SK-N-SH (cell line): ENCODE measurements around the gene NPM1. TPM values are rescaled to one million over a fixed set of nuclear protein-coding genes. Genes with fewer than 3 reads are reported as not detected.

Source experiments
- CTCF ChIA-PET: fragments of 300-600, 350-600 bp; formaldehyde crosslinking; extraction: SDS; loops from one replicate; lab custom pipeline; 2021; lab: Yijun Ruan, JAX
- POLR2A ChIA-PET: fragments of 350-600 bp; sonication (Branson Sonifier 250); formaldehyde crosslinking; extraction: SDS; loops from one replicate; lab custom pipeline; 2020; ENCODE audit warnings: antibody characterized with exemption, inconsistent platforms; lab: Yijun Ruan, JAX
- DNase-seq: peaks from one replicate; pipeline ENCODE4 v3.0.0; 2012
- H2AFZ ChIP-seq: fragments of 200-600 bp; sonication (generic); 2 replicates; pipeline ENCODE4 v1.8.1; 2016; ENCODE audit warnings: antibody characterized with exemption, mild to moderate bottlenecking, low read depth
- H3F3A ChIP-seq: fragments of 200-600 bp; sonication (generic); replicated peaks from 2 replicates; pipeline ENCODE3; 2016; ENCODE audit warnings: antibody characterized with exemption, mild to moderate bottlenecking; ENCODE audit not compliant: insufficient read depth
- H3K27ac ChIP-seq, 2 experiments: fragments of 200-500 bp in 1 of 2; fragments of 200-600 bp in 1 of 2; sonication (Bioruptor generic) in 1 of 2; sonication (generic), shearing (Covaris generic) in 1 of 2; 2 replicates each; pipeline versions ENCODE4 v1.5.1 to v1.6.1; 2014 to 2016; ENCODE audit warnings: low read depth in 2 of 2, inconsistent platforms in 1 of 2, low read length in 1 of 2, mild to moderate bottlenecking in 1 of 2, mixed read lengths in 1 of 2
- H3K27me3 ChIP-seq: fragments of 200-600 bp; sonication (generic), shearing (Covaris generic); 2 replicates; pipeline ENCODE4 v1.6.1; 2016; ENCODE audit warnings: mixed run types; ENCODE audit not compliant: insufficient read depth
- H3K36me3 ChIP-seq, 2 experiments: fragments of 200-500 bp in 1 of 2; fragments of 200-600 bp in 1 of 2; sonication (Bioruptor generic) in 1 of 2; sonication (generic) in 1 of 2; replicated peaks in 1 of 2; 2 replicates each; pipeline versions ENCODE3 to v1.5.1; 2014 to 2016; ENCODE audit warnings: low read length in 1 of 2, mild to moderate bottlenecking in 1 of 2; ENCODE audit not compliant: insufficient read depth in 2 of 2, control insufficient read depth in 1 of 2
- H3K4me1 ChIP-seq, 2 experiments: fragments of 200-500 bp in 1 of 2; fragments of 200-600 bp in 1 of 2; sonication (Bioruptor generic) in 1 of 2; sonication (generic), shearing (Covaris generic) in 1 of 2; 2 replicates each; pipeline versions ENCODE4 v1.5.1 to v1.6.1; 2014 to 2016; ENCODE audit warnings: low read depth in 1 of 2, low read length in 1 of 2, mixed run types in 1 of 2; ENCODE audit not compliant: insufficient read depth in 2 of 2, control insufficient read depth in 1 of 2
- H3K4me2 ChIP-seq: fragments of 200-600 bp; sonication (generic), shearing (Covaris generic); 2 replicates; pipeline ENCODE4 v1.6.1; 2017; ENCODE audit warnings: mixed run types
- H3K4me3 ChIP-seq, 2 experiments: fragments of 200-500 bp in 1 of 2; fragments of 200-600 bp in 1 of 2; sonication (Bioruptor generic) in 1 of 2; sonication (generic), shearing (Covaris generic) in 1 of 2; 2 replicates each; pipeline versions ENCODE4 v1.5.1 to v1.8.1; 2014 to 2016; ENCODE audit warnings: low read depth in 2 of 2, inconsistent platforms in 1 of 2, low read length in 1 of 2, mild to moderate bottlenecking in 1 of 2, mixed read lengths in 1 of 2, moderate library complexity in 1 of 2
- H3K79me2 ChIP-seq: fragments of 200-600 bp; sonication (generic); 2 replicates; pipeline ENCODE4 v1.8.1; 2017; ENCODE audit warnings: mild to moderate bottlenecking; ENCODE audit not compliant: insufficient read depth
- H3K9ac ChIP-seq: fragments of 200-600 bp; sonication (generic); 2 replicates; pipeline ENCODE4 v1.6.1; 2017; ENCODE audit warnings: mixed run types
- H3K9me2 ChIP-seq: fragments of 200-600 bp; sonication (generic); 2 replicates; pipeline ENCODE4 v1.6.1; 2017; ENCODE audit warnings: mixed run types
- H3K9me3 ChIP-seq: fragments of 200-600 bp; sonication (generic); 2 replicates; pipeline ENCODE4 v1.6.1; 2017; ENCODE audit warnings: mixed run types, mild to moderate bottlenecking, moderate library complexity
- H4K20me1 ChIP-seq: fragments of 200-600 bp; sonication (generic); 2 replicates; pipeline ENCODE4 v1.6.1; 2017; ENCODE audit warnings: mild to moderate bottlenecking, mixed run types; ENCODE audit not compliant: insufficient read depth
- CHD2 ChIP-seq: fragments of 150-350 bp; IDR thresholded peaks from 2 replicates; pipeline ENCODE4 v1.6.1; 2018; ENCODE audit warnings: low read length; ENCODE audit not compliant: partially characterized antibody
- CTCF ChIP-seq: fragments of 200-600 bp; sonication (generic); IDR thresholded peaks from 2 replicates; pipeline ENCODE4 v1.6.1; 2017; ENCODE audit warnings: antibody characterized with exemption, mild to moderate bottlenecking, moderate library complexity
- EZH2phosphoT487 ChIP-seq: fragments of 200-600 bp; sonication (generic); IDR thresholded peaks from 2 replicates; pipeline ENCODE4 v1.6.1; 2017; ENCODE audit warnings: low read depth, mixed run types, mild to moderate bottlenecking, antibody characterized with exemption, moderate library complexity, borderline replicate concordance
- FOXJ3 ChIP-seq: sonication (generic); formaldehyde crosslinking; IDR thresholded peaks from 2 replicates; pipeline ENCODE4 v1.5.1; 2020; ENCODE audit warnings: mild to moderate bottlenecking, missing genetic modification reagents
- JUND ChIP-seq: IDR thresholded peaks from 2 replicates; pipeline ENCODE4 v1.4.0; 2012
- NFIC ChIP-seq: IDR thresholded peaks from 2 replicates; pipeline ENCODE4 v1.4.0; 2012; ENCODE audit warnings: borderline replicate concordance
- NRF1 ChIP-seq: IDR thresholded peaks from 2 replicates; pipeline ENCODE4 v1.6.1; 2012; ENCODE audit warnings: low read depth, mild to moderate bottlenecking, low read length
- POLR2AphosphoS5 ChIP-seq: IDR thresholded peaks from 2 replicates; pipeline ENCODE4 v1.6.1; 2012; ENCODE audit warnings: low read depth, low read length
- RCOR1 ChIP-seq: fragments of 150-350 bp; IDR thresholded peaks from 2 replicates; pipeline ENCODE4 v1.6.1; 2017; ENCODE audit warnings: antibody characterized with exemption, low read length
- REST ChIP-seq: IDR thresholded peaks from 2 replicates; pipeline ENCODE4 v1.6.1; 2012; ENCODE audit warnings: mild to moderate bottlenecking, low read depth, low read length, moderate library complexity
- RXRA ChIP-seq: IDR thresholded peaks from 2 replicates; pipeline ENCODE4 v1.4.0; 2012; ENCODE audit warnings: low read depth, mild to moderate bottlenecking, borderline replicate concordance
- TAF1 ChIP-seq: IDR thresholded peaks from 2 replicates; pipeline ENCODE4 v1.6.1; 2012; ENCODE audit warnings: low read depth, mild to moderate bottlenecking, low read length, moderate library complexity, borderline replicate concordance
- TEAD4 ChIP-seq: IDR thresholded peaks from 2 replicates; pipeline ENCODE4 v1.4.0; 2012; ENCODE audit warnings: mild to moderate bottlenecking, borderline replicate concordance; ENCODE audit not compliant: insufficient read depth
- USF2 ChIP-seq: fragments of 150-350 bp; IDR thresholded peaks from 2 replicates; pipeline ENCODE4 v1.6.1; 2017; ENCODE audit warnings: antibody characterized with exemption, low read length, low read depth, borderline replicate concordance
- WGBS: methylation state at CpG from one replicate; pipeline ENCODE4 v1.1.6; 2017; ENCODE audit warnings: low lambda C conversion rate; 5-methylcytosine and 5-hydroxymethylcytosine counted together
- polyA plus RNA-seq, 3 experiments: library from polyadenylated mRNA; depleted of rRNA; stranded (reverse); fragments of >200 nt; gene quantifications; 2 replicates each; pipeline ENCODE4 v1.2.3, GENCODE V29; 2012

The NPM1 gene
- polyA plus RNA-seq, 1 of the 3 experiments (the other 2 are of a cell fraction) = 4,764 TPM

GRCh38 chr5:171429543-171429910 lies 41.9 kb downstream of the NPM1 start:
- CTCF ChIA-PET = interaction anchor here (0.7 to 3.1 kb wide), 2 partner anchors 11 to 59 kb away, joined by 3 to 13 read pairs; partner anchors contain the start of gene FGF18
- POLR2A ChIA-PET = no interaction called here
- H3K36me3 ChIP-seq = no peaks in the 10 kb centered on the region
- H3K9me2 ChIP-seq = no peaks in the 10 kb centered on the region
- no peak overlapping the region for H3K4me3 ChIP-seq
- H3K9ac ChIP-seq = no peak overlapping the region
- H3K4me2 ChIP-seq = no peak overlapping the region
- H3K79me2 ChIP-seq = no peaks in the 10 kb centered on the region
- H3K9me3 ChIP-seq = no peaks in the 10 kb centered on the region
- no peak overlapping the region for H3K27ac ChIP-seq
- no peaks in the 10 kb centered on the region for H4K20me1 ChIP-seq
- no peak for DNase-seq
- 96% methylated on average over 4 of the region's 4 CpGs for WGBS
- no peak overlapping the region for H2AFZ ChIP-seq
- H3F3A ChIP-seq = no peaks in the 10 kb centered on the region
- TF ChIP-seq RXRA (no peak), TEAD4 (no peak), USF2 (no peak), FOXJ3 (CRISPR knock-in tag) (no peak), RCOR1 (no peak), TAF1 (no peak), CHD2 (no peak), POLR2AphosphoS5 (no peak), REST (no peak), CTCF (no peak), EZH2phosphoT487 (no peak), JUND (no peak), NRF1 (no peak), NFIC (no peak)
- H3K27me3 ChIP-seq = no peaks in the 10 kb centered on the region
- H3K4me1 ChIP-seq = no peaks in the 10 kb centered on the region; a peak in 1 of 4 replicates
